Measurements from ENCODE around the gene SGPL1.
A peak's percentile ranks its signal among the peaks of the same experiment; 100 is the strongest.

The SGPL1 gene

DNA sequence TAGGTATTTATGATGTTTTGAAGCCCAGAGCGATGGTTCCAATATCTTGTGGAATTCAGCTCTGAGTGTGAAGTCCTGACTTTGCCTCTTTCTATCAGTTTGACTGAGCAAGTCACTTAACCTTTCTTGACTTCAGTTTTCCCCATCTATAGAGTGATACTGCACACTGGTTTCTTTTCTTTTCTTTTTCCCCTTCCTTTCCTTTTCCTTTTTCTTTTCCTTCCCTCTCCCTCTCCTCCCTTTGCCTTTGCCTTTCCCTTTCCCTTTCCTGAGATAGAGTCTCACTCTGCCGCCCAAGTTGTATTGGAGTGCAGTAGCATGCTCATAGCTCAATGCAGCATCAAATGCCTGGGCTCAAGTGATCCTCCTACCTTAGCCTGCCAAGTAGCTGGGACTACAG lies 20.6 kb downstream of the SGPL1 start:
- peaks cover 93% of the 10 kb centered on the region for H3K4me1 Mint-ChIP-seq (ENCODE audit: low read depth)
- peaks cover 3% of the 10 kb centered on the region for H3K9me3 Mint-ChIP-seq
- peaks cover 67% of the 10 kb centered on the region for H3K36me3 Mint-ChIP-seq (ENCODE audit: low read depth)
- H3K27ac Mint-ChIP-seq: peak overlapping the region; percentile 85
- H3K27me3 Mint-ChIP-seq: no peaks in the 10 kb centered on the region
- H3K4me3 Mint-ChIP-seq: peak overlapping the region; percentile 45

DNA sequence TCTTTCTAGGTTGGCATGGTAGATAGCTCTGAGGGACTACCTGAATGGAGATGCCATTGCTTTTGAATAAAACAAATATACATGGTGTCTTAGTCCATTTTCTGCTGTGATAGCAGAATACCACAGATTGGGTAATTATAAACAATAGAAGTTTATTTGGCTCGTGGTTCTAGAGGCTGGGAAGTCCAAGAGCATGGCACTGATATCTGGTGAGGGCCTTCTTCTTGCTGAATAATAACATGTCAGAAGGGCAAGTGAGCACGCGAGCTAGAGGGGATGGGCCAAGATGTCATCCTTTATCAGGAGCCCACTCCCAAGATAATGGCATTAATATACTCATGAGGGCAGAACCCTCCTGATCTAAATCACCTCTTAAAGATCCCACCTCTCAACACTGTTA lies 21.9 kb downstream of the SGPL1 start:
- Mint-ChIP-seq H3K27ac (no peak overlapping the region), H3K36me3 (ENCODE audit: low read depth) (peaks cover 72% of the 10 kb centered on the region), H3K9me3 (peaks cover 3% of the 10 kb centered on the region), H3K27me3 (no peaks in the 10 kb centered on the region), H3K4me1 (ENCODE audit: low read depth) (peaks cover 86% of the 10 kb centered on the region), H3K4me3 (no peak overlapping the region)

DNA sequence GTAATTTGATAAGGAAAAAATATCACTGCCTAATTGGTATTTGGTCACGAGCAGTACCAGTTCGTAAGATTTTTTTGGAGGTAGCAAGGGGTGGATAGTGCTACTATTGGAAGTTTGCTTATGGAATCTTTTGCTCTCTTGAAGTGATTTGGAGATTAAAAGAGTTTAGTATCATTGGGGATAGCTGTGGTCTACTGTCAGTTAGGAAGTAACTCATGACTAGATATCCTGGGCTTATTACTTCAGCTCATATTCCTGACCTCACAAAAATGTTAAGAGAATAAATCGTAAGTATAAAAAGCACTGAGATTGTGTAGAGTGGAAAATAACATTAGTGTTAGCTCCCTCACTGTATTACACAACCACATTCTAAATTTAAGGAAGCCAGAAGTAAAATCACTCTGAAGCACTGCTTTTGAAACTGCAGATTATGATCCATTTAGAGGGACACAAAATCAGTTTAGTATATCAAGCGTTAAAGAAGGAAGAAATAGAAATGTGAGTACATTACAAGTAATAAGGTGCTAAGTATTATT lies 22.6 kb downstream of the SGPL1 start:
- Mint-ChIP-seq H3K27me3 (no peaks in the 10 kb centered on the region), H3K9me3 (peaks cover 3% of the 10 kb centered on the region), H3K36me3 (ENCODE audit: low read depth) (peaks cover 74% of the 10 kb centered on the region), H3K27ac (peak overlapping the region; percentile 32), H3K4me1 (ENCODE audit: low read depth) (peaks cover 79% of the 10 kb centered on the region), H3K4me3 (no peak overlapping the region)

DNA sequence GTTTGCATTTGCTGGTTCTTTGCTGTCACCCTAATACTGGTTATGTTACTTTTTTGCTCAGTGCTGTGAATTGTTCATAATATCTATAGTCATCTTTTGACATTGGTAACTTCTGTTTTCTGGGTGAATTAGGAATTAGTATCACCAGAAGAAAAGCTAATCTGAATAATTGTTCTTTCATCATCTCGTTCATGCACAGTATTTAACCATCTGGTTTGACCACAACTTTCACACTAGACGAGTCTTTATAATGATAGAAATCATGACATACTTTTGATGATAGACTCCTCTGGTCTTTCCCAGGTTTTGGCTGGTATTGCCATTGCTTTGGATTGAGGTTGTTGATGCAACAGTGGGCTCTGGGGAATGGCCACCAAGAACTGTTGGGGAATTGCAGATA lies 25.1 kb downstream of the SGPL1 start:
- Mint-ChIP-seq H3K36me3 (ENCODE audit: low read depth) (peaks cover 78% of the 10 kb centered on the region), H3K4me1 (ENCODE audit: low read depth) (peaks cover 69% of the 10 kb centered on the region), H3K4me3 (no peak overlapping the region), H3K9me3 (peaks cover 3% of the 10 kb centered on the region), H3K27ac (peak overlapping the region; percentile 67), H3K27me3 (no peaks in the 10 kb centered on the region)

DNA sequence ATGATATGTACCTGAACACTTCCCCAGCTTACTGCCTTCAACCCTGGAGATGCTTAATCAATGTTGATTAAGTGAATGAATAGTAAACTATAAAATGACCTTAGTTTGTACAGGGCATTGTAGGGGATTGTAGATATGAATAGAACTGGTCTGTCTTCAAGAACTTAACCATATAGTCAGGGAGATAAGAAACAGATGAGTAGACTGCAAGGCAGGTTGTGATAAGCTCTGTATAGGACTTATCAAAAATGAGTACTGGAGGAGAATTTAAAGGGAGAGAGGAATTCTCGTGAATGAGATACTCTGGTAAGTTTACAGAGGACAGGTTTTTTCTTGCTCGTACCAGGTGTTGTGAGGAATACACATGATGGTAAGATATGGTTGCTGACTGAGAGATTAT lies 27.6 kb downstream of the SGPL1 start:
- H3K27ac Mint-ChIP-seq: no peak overlapping the region
- H3K27me3 Mint-ChIP-seq: no peaks in the 10 kb centered on the region
- H3K4me3 Mint-ChIP-seq: no peak overlapping the region
- H3K4me1 Mint-ChIP-seq (ENCODE audit: low read depth): peaks cover 64% of the 10 kb centered on the region
- no peaks in the 10 kb centered on the region for H3K9me3 Mint-ChIP-seq
- H3K36me3 Mint-ChIP-seq (ENCODE audit: low read depth): peaks cover 73% of the 10 kb centered on the region

DNA sequence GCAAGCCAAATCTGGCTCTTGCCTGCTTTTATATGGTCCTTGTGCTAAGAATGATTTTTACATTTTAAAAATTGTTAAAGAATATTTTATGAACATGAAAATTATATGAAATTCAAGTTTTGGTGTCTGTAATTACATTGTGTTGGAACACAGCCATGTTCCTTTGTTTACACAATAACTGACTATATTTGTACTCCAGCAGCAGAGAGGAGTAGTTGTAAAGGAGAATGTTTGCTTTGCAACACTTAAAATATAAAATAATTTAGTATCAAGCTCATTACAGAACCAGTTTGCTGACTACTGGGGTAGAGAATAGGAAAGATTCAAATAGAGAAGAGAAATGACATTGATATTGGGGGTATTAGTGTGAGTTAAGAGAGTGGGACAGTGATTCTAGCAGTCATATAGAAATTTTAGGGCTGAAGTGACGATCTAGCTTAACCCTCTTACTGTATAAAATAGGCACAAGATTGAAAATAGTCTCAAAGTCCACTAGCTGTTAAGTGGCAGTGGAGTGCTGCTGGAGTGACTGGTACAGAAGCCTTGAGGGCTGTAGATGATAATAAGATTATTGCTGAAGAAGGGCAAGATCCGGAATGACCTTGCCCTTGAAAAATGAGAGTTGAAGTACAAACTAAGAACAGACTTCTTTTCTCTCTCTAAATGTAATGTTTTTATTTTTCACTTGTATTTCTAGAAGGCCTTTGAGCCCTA lies 28.2 kb downstream of the SGPL1 start:
- H3K36me3 Mint-ChIP-seq (ENCODE audit: low read depth): peaks cover 72% of the 10 kb centered on the region
- no peaks in the 10 kb centered on the region for H3K27me3 Mint-ChIP-seq
- no peaks in the 10 kb centered on the region for H3K9me3 Mint-ChIP-seq
- no peak overlapping the region for H3K4me3 Mint-ChIP-seq
- peaks cover 64% of the 10 kb centered on the region for H3K4me1 Mint-ChIP-seq (ENCODE audit: low read depth)
- no peak overlapping the region for H3K27ac Mint-ChIP-seq

DNA sequence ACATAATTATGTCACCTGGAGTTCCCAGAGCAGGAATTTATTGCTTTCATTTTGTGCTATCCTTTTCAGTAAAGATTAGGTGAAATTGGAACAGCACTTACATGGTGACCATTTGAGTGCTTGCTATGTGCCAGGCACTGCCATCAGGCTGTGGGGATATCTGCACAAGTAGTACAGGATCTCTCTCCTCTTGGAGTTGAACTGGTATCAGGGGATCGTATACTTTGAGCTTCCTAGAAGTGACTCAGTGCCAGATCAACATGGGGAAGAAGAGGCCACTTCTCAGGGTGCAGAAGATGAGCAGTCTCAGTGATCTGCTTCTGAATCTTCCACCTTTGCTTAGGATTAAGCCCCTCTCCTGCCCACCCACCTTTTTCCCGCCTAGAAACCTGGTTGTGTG lies 29.5 kb downstream of the SGPL1 start:
- Mint-ChIP-seq H3K4me3 (no peak overlapping the region), H3K36me3 (ENCODE audit: low read depth) (peaks cover 78% of the 10 kb centered on the region), H3K27ac (no peak overlapping the region), H3K27me3 (no peaks in the 10 kb centered on the region), H3K4me1 (ENCODE audit: low read depth) (peaks cover 63% of the 10 kb centered on the region), H3K9me3 (no peaks in the 10 kb centered on the region)

DNA sequence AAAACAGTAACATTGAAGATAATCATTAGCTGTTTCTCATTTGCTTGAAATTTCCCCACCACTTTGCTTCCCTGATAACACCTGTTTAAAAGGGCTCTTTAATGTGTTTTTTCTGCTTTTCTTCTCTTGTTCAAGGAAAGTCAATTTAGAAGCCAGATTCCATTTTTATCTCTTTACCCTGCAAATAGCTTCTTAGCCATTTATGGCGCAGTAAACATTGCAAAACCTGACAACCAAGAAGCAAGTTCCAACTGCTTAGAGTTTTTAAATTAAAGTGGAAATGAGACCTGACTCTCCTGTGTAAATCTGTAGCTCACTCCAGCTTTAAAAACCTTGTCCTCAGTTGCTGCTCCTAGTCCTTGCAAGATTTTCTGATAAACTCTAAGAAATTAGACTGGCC lies 30.1 kb downstream of the SGPL1 start:
- Mint-ChIP-seq H3K27ac (no peak overlapping the region), H3K36me3 (ENCODE audit: low read depth) (peaks cover 82% of the 10 kb centered on the region), H3K27me3 (no peaks in the 10 kb centered on the region), H3K9me3 (no peaks in the 10 kb centered on the region), H3K4me1 (ENCODE audit: low read depth) (peaks cover 57% of the 10 kb centered on the region), H3K4me3 (no peak overlapping the region)

DNA sequence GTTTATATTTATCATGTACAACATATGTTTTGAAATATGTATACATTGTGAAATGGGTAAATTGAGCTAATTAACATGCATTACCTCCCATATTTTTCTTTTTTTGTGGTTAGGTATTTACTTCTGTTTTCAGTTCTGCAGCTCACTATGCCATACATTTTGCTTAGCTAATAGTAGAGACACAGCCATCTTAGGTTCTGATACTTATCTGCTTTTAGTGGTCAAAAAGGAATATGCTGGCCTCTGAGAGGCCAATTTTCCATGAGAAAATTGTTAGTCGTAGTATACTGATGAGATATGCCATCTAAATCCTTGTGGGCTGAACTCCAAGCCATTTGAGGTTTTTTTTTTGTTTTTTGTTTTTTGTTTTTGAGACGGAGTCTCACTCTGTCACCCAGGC lies 31.0 kb downstream of the SGPL1 start:
- H3K27ac Mint-ChIP-seq: peak overlapping the region; percentile 92
- H3K9me3 Mint-ChIP-seq: no peaks in the 10 kb centered on the region
- H3K4me1 Mint-ChIP-seq (ENCODE audit: low read depth): peaks cover 47% of the 10 kb centered on the region
- H3K36me3 Mint-ChIP-seq (ENCODE audit: low read depth): peaks cover 88% of the 10 kb centered on the region
- no peaks in the 10 kb centered on the region for H3K27me3 Mint-ChIP-seq
- no peak overlapping the region for H3K4me3 Mint-ChIP-seq

DNA sequence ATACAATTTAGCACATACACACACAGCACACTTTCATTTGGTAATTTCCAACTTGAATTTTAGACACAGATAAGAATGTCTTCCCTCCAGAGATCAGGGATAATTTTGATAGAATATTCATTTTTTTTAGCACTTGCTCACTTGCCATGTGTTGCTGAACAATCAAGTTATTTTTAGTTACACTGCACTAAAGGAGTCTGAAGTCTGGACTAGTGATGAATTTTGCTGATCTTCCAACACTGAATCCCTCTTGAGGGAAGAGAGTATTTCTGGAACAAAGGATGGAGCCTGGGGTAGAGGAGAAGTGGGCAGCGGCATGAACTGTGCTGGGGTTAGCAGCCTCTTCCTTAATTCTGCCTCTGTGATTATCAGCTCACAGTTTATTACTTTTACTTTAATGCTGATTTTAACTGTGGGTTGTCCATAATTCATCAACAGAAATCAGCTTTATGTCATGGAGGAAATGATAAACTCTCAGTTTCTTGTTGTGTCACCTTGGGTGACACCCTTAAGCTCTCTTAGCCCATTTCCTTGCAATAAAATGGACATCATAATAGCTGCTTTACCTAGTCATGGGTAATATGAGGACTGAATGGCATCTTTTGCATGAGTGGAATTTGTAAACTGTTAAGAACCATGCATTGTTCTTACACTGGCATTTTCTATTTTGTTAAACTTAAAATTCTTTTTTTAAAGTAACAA lies 32.1 kb downstream of the SGPL1 start:
- Mint-ChIP-seq H3K9me3 (no peaks in the 10 kb centered on the region), H3K4me3 (peak overlapping the region; percentile 50), H3K4me1 (ENCODE audit: low read depth) (peaks cover 45% of the 10 kb centered on the region), H3K27ac (peak overlapping the region; percentile 92), H3K36me3 (ENCODE audit: low read depth) (peaks cover 88% of the 10 kb centered on the region), H3K27me3 (no peaks in the 10 kb centered on the region)

DNA sequence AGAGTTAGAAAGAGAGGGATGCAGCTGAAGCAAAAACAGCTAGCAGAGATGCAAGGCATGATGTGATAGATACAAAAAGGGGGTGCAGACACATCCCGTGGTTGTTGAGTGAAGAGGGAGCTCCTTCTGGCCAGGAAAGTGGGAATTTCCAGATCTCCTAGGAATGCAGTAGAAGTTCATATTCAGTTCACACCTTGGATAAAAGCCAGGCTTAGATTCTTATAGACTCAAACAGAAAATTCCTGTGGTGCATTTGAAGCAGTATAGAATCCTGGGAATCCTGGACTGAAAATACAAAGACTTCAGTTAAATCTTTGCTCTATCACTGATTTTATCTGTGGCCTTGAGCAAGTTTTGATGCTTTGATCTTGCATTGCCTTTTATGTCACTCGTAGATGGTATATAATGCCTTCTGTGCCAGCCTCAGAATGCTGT lies 33.9 kb downstream of the SGPL1 start:
- no peaks in the 10 kb centered on the region for H3K9me3 Mint-ChIP-seq
- peaks cover 42% of the 10 kb centered on the region for H3K4me1 Mint-ChIP-seq (ENCODE audit: low read depth)
- no peak overlapping the region for H3K4me3 Mint-ChIP-seq
- H3K27me3 Mint-ChIP-seq: no peaks in the 10 kb centered on the region
- H3K27ac Mint-ChIP-seq: peak overlapping the region; percentile 49
- peaks cover 86% of the 10 kb centered on the region for H3K36me3 Mint-ChIP-seq (ENCODE audit: low read depth)

DNA sequence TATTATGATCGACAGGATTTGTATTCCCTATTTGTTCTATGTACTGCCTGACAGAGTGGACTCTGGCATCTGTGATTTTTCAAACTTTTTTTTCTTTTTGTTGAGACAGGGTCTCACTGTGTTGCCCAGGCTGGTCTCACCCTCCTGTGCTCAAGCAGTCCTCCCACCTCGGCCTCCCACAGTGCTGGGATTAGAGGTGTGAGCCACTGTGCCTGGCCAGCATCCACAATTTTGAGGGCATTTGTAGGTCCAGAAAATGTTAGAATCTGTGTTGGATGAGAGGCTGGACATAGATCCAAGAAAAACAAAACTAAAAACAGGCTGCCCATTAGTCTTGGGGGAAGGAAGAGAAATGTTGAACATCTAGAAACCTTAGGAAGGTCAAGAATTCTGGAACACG lies 34.3 kb downstream of the SGPL1 start:
- no peaks in the 10 kb centered on the region for H3K9me3 Mint-ChIP-seq
- no peak overlapping the region for H3K27ac Mint-ChIP-seq
- H3K4me1 Mint-ChIP-seq (ENCODE audit: low read depth): peaks cover 38% of the 10 kb centered on the region

DNA sequence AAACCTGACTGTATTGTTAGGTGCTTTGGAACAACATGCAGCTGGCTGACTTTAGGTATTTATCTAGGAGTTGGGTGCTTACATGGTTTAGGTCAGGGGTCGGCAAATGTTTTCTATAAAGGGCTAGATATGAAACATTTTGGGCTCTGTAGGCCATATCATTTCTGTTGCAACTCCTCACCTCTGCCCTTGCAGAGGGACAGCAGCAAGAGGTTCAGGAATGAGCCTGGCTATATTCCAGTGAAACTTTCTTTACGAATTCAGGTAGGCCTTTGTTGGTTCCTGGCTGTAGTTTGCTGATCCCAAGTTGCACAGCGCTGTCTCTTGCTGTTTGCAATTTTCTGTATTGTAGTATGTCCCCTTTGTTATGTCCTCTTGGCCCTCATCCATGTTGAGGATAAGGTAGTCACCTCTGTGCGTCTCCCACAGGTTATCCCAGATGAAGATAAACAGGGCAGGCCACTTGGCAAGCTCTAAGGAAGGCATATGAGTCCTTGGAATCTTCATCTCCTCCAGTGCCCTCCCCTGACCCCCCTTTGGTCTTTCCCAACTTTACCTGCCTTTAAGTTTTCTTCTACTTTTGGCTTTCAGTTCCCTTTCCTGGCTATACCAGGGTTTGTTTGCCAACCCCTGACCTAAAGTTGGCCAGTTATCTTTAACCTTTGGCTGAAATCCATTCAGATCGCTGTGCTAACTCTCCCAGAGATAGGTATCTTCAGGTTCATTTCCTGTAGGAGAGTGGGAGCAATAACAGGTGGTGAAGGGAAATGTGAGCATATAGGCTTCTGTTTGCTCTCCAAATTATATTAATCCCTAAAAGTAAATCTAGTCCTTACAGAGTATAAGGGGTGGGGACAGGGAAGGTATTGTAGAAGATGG lies 36.1 kb downstream of the SGPL1 start:
- Mint-ChIP-seq H3K27me3 (no peaks in the 10 kb centered on the region), H3K4me1 (ENCODE audit: low read depth) (peaks cover 39% of the 10 kb centered on the region), H3K27ac (no peak overlapping the region), H3K36me3 (ENCODE audit: low read depth) (peaks cover 89% of the 10 kb centered on the region), H3K9me3 (no peaks in the 10 kb centered on the region), H3K4me3 (no peak overlapping the region)

More for the DNA sequence above, 34.3 kb downstream of the SGPL1 start:
- no peak overlapping the region for H3K4me3 Mint-ChIP-seq
- H3K27me3 Mint-ChIP-seq: no peaks in the 10 kb centered on the region
- H3K36me3 Mint-ChIP-seq (ENCODE audit: low read depth): peaks cover 86% of the 10 kb centered on the region

DNA sequence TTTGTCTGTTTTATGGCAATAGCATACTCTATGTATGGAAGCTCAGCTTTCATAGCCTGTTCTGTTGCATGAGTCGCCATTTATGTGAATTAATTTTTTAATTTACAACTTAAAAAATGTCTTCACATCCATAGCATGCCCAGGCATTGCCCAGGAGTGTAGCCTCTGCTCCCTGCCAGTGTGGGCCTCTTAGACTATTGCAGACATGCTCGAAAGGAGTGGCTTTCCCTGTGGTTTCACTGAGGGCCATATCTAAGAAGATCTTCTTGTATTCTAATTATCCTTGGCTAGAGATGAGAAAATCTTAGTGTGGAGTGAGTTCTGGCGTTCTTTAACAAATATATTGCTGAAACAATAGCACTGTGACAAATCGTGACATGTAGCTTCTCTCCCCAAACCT lies 37.3 kb downstream of the SGPL1 start:
- no peaks in the 10 kb centered on the region for H3K9me3 Mint-ChIP-seq
- peaks cover 30% of the 10 kb centered on the region for H3K4me1 Mint-ChIP-seq (ENCODE audit: low read depth)
- H3K27ac Mint-ChIP-seq: no peak overlapping the region
- H3K36me3 Mint-ChIP-seq (ENCODE audit: low read depth): peaks cover 92% of the 10 kb centered on the region
- H3K4me3 Mint-ChIP-seq: no peak overlapping the region
- H3K27me3 Mint-ChIP-seq: no peaks in the 10 kb centered on the region

DNA sequence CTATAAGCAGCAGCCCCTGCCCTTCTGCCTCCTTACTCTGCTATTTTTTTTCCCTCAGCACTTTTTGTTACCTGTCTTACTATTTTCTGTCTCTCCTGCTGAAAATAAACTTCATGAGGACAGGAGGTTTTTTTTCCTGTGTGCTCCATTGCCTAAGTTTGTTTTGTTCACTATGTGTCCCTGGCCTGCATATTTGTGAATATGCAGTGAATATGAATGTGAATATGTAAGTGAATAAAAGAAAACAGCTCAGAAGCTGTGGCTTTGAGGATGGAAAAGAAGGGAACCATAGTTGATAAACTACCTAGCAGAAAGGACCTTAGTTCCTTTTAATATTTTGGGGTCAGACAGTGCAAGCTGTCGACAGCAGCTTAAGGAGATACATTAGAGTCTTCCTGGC lies 37.7 kb downstream of the SGPL1 start:
- Mint-ChIP-seq H3K4me3 (no peak overlapping the region), H3K9me3 (no peaks in the 10 kb centered on the region), H3K4me1 (ENCODE audit: low read depth) (peaks cover 28% of the 10 kb centered on the region), H3K27ac (no peak overlapping the region), H3K36me3 (ENCODE audit: low read depth) (peaks cover 92% of the 10 kb centered on the region), H3K27me3 (no peaks in the 10 kb centered on the region)

All from stimulated activated naive CD8-positive, alpha-beta T cell treated with anti-CD3 and anti-CD28 coated beads, Interleukin-15, Interleukin-2, amounts not matched to agents 100 ng/mL and 50 ng/mL, for 24 hours (primary cell).